ENCODE measurements around the gene TBPL1. TPM values are rescaled to one million over a fixed set of nuclear protein-coding genes. Genes with fewer than 3 reads are reported as not detected.

The TBPL1 gene
- total and polyA plus RNA-seq, 2 of the 8 experiments (the other 6 are each of a cell fraction or from before 2014, with no cell fraction given) = 32.5 to 67.0 TPM

GRCh38 chr6:133977983-133978895 lies 25.2 kb downstream of the TBPL1 start:
- 93% methylated on average over 2 of the region's 2 CpGs; no CpG with 5 or more reads in 1 of the 2 experiments for WGBS, 2 experiments (ENCODE audit: extremely low coverage in 1 of 2, insufficient coverage in 1 of 2, insufficient read length in 1 of 2, insufficient replicate concordance in 2 of 2, low coverage in 1 of 2, low lambda C conversion rate in 2 of 2, missing lambda C conversion rate in 1 of 2)
- POLR2A ChIA-PET (ENCODE audit: partially characterized antibody) = no interaction called here
- peaks cover 3% of the 10 kb centered on the region for H3K79me1 ChIP-seq (ENCODE audit: low read depth, low read length)

More at GRCh38 chr6:133977983-133978895, 25.2 kb downstream of the TBPL1 start:
- no peaks in the 10 kb centered on the region for H3K23me2 ChIP-seq (ENCODE audit: low read depth, low read length)
- H2BK15ac ChIP-seq (ENCODE audit: low read length) = no peak overlapping the region
- H2BK12ac ChIP-seq (ENCODE audit: low read depth, low read length) = no peak overlapping the region
- FAIRE-seq = no peak
- H3K27me3 ChIP-seq (replicated peaks in 1 of 4; ENCODE audit: control insufficient read depth in 3 of 4, extremely low read depth in 1 of 4, insufficient read depth in 3 of 4, low read length in 3 of 4) = no peaks in the 10 kb centered on the region
- no peak for DNase-seq (ENCODE audit: low read depth in 1 of 2, low spot score in 2 of 2)
- no peak overlapping the region for H2BK5ac ChIP-seq (ENCODE audit: low read depth, low read length)
- H3K23ac ChIP-seq (ENCODE audit: insufficient read length) = no peak overlapping the region
- no peak overlapping the region for H3K9ac ChIP-seq (replicated peaks in 1 of 4; ENCODE audit: extremely low read depth in 1 of 4, low read depth in 3 of 4, low read length in 3 of 4)
- H4K8ac ChIP-seq (ENCODE audit: extremely low read depth, insufficient read depth, low read length) = no peak overlapping the region
- H2AK5ac ChIP-seq (ENCODE audit: low read depth, low read length) = no peak overlapping the region
- H3K4me3 ChIP-seq (ENCODE audit: extremely low read depth in 1 of 4, insufficient read depth in 2 of 4, low read depth in 3 of 4, low read length in 4 of 4) = no peak overlapping the region
- no peaks in the 10 kb centered on the region for H3K9me3 ChIP-seq (ENCODE audit: insufficient read depth in 2 of 2, low read depth in 1 of 2, low read length in 1 of 2)
- H3K14ac ChIP-seq (ENCODE audit: insufficient read length) = no peak overlapping the region
- peaks cover 0 to 21% (median 2%) of the 10 kb centered on the region in 4 experiments; a peak in 3 of 8 replicates for H3K36me3 ChIP-seq (ENCODE audit: control insufficient read depth in 2 of 4, insufficient read depth in 4 of 4, low read length in 3 of 4)
- peaks cover 0 to 62% of the 10 kb centered on the region in 2 experiments; a peak in 2 of 4 replicates for H3K79me2 ChIP-seq (ENCODE audit: control insufficient read depth in 1 of 2, insufficient read depth in 2 of 2, low read length in 2 of 2)
- H2AFZ ChIP-seq (ENCODE audit: low read length) = no peak overlapping the region
- no peak overlapping the region for H3K4me2 ChIP-seq (ENCODE audit: insufficient read depth in 1 of 2, low read depth in 2 of 2, low read length in 2 of 2)
- no peak overlapping the region for H3K18ac ChIP-seq (ENCODE audit: extremely low read depth, low read length)
- TF ChIP-seq CREB1 (IDR thresholded peaks at IDR 0.05) (no peak), SP4 (IDR thresholded peaks at IDR 0.05; ENCODE audit: low read length) (no peak), ASH2L (IDR thresholded peaks at IDR 0.05; ENCODE audit: low read length) (no peak), CBX8 (IDR thresholded peaks at IDR 0.05; ENCODE audit: borderline replicate concordance, low read depth, low read length) (no peak), EGR1 (IDR thresholded peaks at IDR 0.05; ENCODE audit: borderline replicate concordance, low read depth, low read length) (no peak), POLR2AphosphoS5 (IDR thresholded peaks at IDR 0.05; ENCODE audit: low read depth, low read length) (no peak), TAF1 (IDR thresholded peaks at IDR 0.05; ENCODE audit: low read depth, low read length) (no peak), HDAC6 (IDR thresholded peaks at IDR 0.05; ENCODE audit: low read depth, low read length) (no peak), SP1 (IDR thresholded peaks at IDR 0.05; ENCODE audit: low read depth, low read length) (no peak), JUN (IDR thresholded peaks at IDR 0.05; ENCODE audit: low read depth, low read length) (no peak), FOSL1 (IDR thresholded peaks at IDR 0.05; ENCODE audit: insufficient read depth, low read depth, low read length) (no peak), POLR2A (IDR thresholded peaks at IDR 0.05; ENCODE audit: control extremely low read depth in 1 of 2, low read depth in 2 of 2, low read length in 2 of 2) (no peak)
- no peak overlapping the region for H4K5ac ChIP-seq (ENCODE audit: insufficient read length, low read depth, low read length)
- no peak overlapping the region for H2BK120ac ChIP-seq (replicated peaks; ENCODE audit: low read depth, low read length)
- H3K56ac ChIP-seq (replicated peaks; ENCODE audit: insufficient read length, low read depth, low read length) = no peak overlapping the region
- H4K20me1 ChIP-seq (replicated peaks in 1 of 2; ENCODE audit: control insufficient read depth in 1 of 2, insufficient read depth in 2 of 2, low read length in 2 of 2) = peaks cover 0 to 2% of the 10 kb centered on the region in 2 experiments
- no peak overlapping the region for H4K91ac ChIP-seq (replicated peaks; ENCODE audit: insufficient read length, low read length)
- no peak overlapping the region for H3K27ac ChIP-seq (ENCODE audit: low read depth, low read length)
- no peak overlapping the region for H2BK20ac ChIP-seq (ENCODE audit: low read length)
- CTCF ChIA-PET (ENCODE audit: partially characterized antibody) = interaction anchor here (0.6 to 8.1 kb wide), 11 partner anchors 10 to 975 kb away, joined by 3 to 156 read pairs (median 4); no protein-coding TSS in a partner anchor
- H3K4me1 ChIP-seq (replicated peaks in 1 of 4; ENCODE audit: control insufficient read depth in 3 of 4, insufficient read depth in 4 of 4, low read length in 3 of 4) = peaks cover 0 to 5% (median 1%) of the 10 kb centered on the region in 4 experiments; a peak in 5 of 7 replicates
- no peak overlapping the region for H3K4ac ChIP-seq (replicated peaks; ENCODE audit: insufficient read length, low read depth, low read length)
